GM10266 (cell line): Measurements from ENCODE around the gene OR1N1.

ENCODE experiments used
- DNase-seq: peaks from one replicate; pipeline ENCODE4 v3.0.0; 2012; ENCODE audit errors: extremely low spot score
- CTCF ChIP-seq: IDR thresholded peaks from 2 replicates; pipeline ENCODE4 v1.5.1; 2012; ENCODE audit warnings: mild to moderate bottlenecking, low read depth; ENCODE audit not compliant: control insufficient read depth, insufficient read depth; ENCODE audit errors: missing control alignments

OR1N1 gene

GRCh38 chr9:122527193-122527592 is at the start of gene OR1N1:
OR1N1 (minus strand) TSS chr9:122527293; CDS start chr9:122527293, 0 bp downstream.
- no peak for DNase-seq
- TF ChIP-seq CTCF, result no peak

GRCh38 chr9:122572456-122572855 is 45.4 kb upstream of the OR1N1 start:
- no peak for DNase-seq
- no peak for TF ChIP-seq CTCF

GRCh38 chr9:122567901-122568300 is 40.8 kb upstream of the OR1N1 start:
- no peak for TF ChIP-seq CTCF
- DNase-seq, result no peak

GRCh38 chr9:122562134-122562760 is 35.2 kb upstream of the OR1N1 start:
- no peak for DNase-seq
- TF ChIP-seq CTCF, result no peak

GRCh38 chr9:122561446-122561845 is 34.4 kb upstream of the OR1N1 start:
- no peak for DNase-seq
- no peak for TF ChIP-seq CTCF

GRCh38 chr9:122552812-122553211 is 25.7 kb upstream of the OR1N1 start, which contains the start of gene OR1N2:
OR1N2 (plus strand) TSS chr9:122553112; CDS start chr9:122553212, 100 bp downstream.
- no peak for DNase-seq
- no peak for TF ChIP-seq CTCF

- DNase-seq, result no peak
- TF ChIP-seq CTCF, result no peak
These were observed 24.3 kb upstream of the OR1N1 start for GRCh38 chr9:122551371-122551770.
